Stomach (tissue), 9 donors: ENCODE results near the gene MGAM2. TPM values are rescaled to one million over a fixed set of nuclear protein-coding genes. Genes with fewer than 3 reads are reported as not detected.

ENCODE experiments used
- DNase-seq, 2 donors: peaks; one replicate each; pipeline versions ENCODE4 v3.0.0 to v3.0.0-alpha.2; 2013 to 2019
- H3K27ac ChIP-seq, 5 donors: fragments of 200-600 bp in 4 of 5; sonication (generic) in 4 of 5; one replicate each; pipeline ENCODE4 v1.5.1; 2013 to 2019; ENCODE audit warnings: mild to moderate bottlenecking in 1 of 5, moderate library complexity in 1 of 5
- H3K27me3 ChIP-seq, 3 donors: fragments of 200-600 bp; sonication (generic); one replicate each; pipeline ENCODE4 v1.5.1; 2017 to 2019; ENCODE audit warnings: mixed run types in 1 of 3
- H3K36me3 ChIP-seq, 4 donors: fragments of 200-600 bp; sonication (generic); 1 replicate in 3 of 4; 2 replicates in 1 of 4; pipeline ENCODE4 v1.5.1; 2016 to 2019
- H3K4me1 ChIP-seq, 4 donors: fragments of 200-600 bp; sonication (generic); one replicate each; pipeline ENCODE4 v1.5.1; 2016 to 2019
- H3K4me3 ChIP-seq, 4 donors: fragments of 200-600 bp; sonication (generic) in 3 of 4; one replicate each; pipeline ENCODE4 v1.5.1; 2016 to 2019; ENCODE audit warnings: mild to moderate bottlenecking in 1 of 4
- H3K9me3 ChIP-seq, 4 donors: fragments of 200-600 bp; sonication (generic); one replicate each; pipeline ENCODE4 v1.5.1; 2016 to 2019
- EP300 ChIP-seq: sonication (generic); formaldehyde crosslinking; IDR thresholded peaks from one replicate; pipeline ENCODE4 v1.6.1; 2017; ENCODE audit warnings: antibody characterized with exemption
- POLR2A ChIP-seq, 4 donors: fragments of 450-650 bp; IDR thresholded peaks; one replicate each; pipeline ENCODE4 v1.6.1; 2016; ENCODE audit warnings: antibody characterized with exemption in 4 of 4, control low read depth in 2 of 4, mild to moderate bottlenecking in 1 of 4, moderate library complexity in 1 of 4
- POLR2AphosphoS5 ChIP-seq, 3 donors: sonication (generic); formaldehyde crosslinking; IDR thresholded peaks; one replicate each; pipeline ENCODE4 v1.6.1; 2016; ENCODE audit warnings: antibody characterized with exemption in 3 of 3
- WGBS, 5 donors: extraction: QIAGEN DNeasy Blood & Tissue Kit in 3 of 5; methylation state at CpG; one replicate each; pipeline versions ENCODE4 v1.1.5 to v1.1.7; 2013 to 2018; 5-methylcytosine and 5-hydroxymethylcytosine counted together
- intact Hi-C: fragments of 100-400 bp; cut with DNase I; formaldehyde crosslinking; loops from one replicate; pipeline ENCODE4 v1.15.1; 2023; ENCODE audit warnings: low total_unique reads
- polyA plus RNA-seq, 3 donors: library from polyadenylated mRNA; stranded (reverse); fragments of 200-250 nt; gene quantifications; one replicate each; pipeline ENCODE4 v1.2.3, GENCODE V29; 2013
- total RNA-seq, 5 donors: library from RNA; depleted of rRNA; stranded (reverse); fragments of >200 nt; gene quantifications; one replicate each; pipeline versions ENCODE4 v1.1.0 to v1.2.3, GENCODE V29; 2014 to 2016
- TF ChIP-seq, protein P1 (sequence below), 7 experiments: fragments of 450-650 bp in 4 of 7; fragments of 200-600 bp in 3 of 7; sonication (generic) in 3 of 7; IDR thresholded peaks; one replicate each; pipeline ENCODE4 v1.5.1; 2016 to 2019; ENCODE audit warnings: antibody characterized with exemption in 7 of 7, control low read depth in 2 of 7, mild to moderate bottlenecking in 1 of 7
- donor health status: healthy with polysubstance abuse.
- donor health status: Bipolar disorder and iron deficiency.
- donor health status: healthy.

MGAM2 gene
- total and polyA plus RNA-seq, 8 donors = 0.05 to 2.9 (median 1.1) TPM; not detected in 3

DNA sequence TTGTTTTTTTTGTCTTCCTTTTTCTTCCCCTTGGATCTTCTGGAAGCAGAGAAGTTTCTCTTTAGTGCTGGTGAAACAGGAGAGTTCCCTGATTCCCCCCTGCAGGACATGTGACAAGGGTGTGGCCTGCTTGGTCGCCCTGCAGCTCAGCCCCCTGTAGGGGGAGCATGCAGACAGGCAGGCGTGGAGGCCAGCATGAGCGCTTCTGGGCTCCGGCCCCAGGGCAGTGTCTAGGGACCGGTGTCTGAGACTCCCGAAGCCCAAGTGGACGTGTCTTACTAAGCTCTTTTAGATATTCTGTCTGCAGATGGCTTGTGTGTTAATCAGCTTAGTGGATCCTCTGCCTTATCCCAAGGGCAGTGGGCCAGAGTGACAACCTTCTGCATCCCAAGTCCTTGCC, 120.2 kb downstream of the MGAM2 start:
- peak in 1 of 2 donors; percentile 18 for DNase-seq
- Histone ChIP-seq H3K27me3 (peaks cover 0 to 21% (median 4%) of the 10 kb centered on the region in 3 donors), H3K36me3 (no peaks in the 10 kb centered on the region), H3K4me1 (no peaks in the 10 kb centered on the region), H3K27ac (no peak overlapping the region), H3K4me3 (no peak overlapping the region), H3K9me3 (no peaks in the 10 kb centered on the region)
- TF ChIP-seq POLR2A (IDR thresholded peaks at IDR 0.05) (no peak), EP300 (no peak), POLR2AphosphoS5 (IDR thresholded peaks at IDR 0.05) (no peak)
- TF ChIP-seq, protein P1, sequence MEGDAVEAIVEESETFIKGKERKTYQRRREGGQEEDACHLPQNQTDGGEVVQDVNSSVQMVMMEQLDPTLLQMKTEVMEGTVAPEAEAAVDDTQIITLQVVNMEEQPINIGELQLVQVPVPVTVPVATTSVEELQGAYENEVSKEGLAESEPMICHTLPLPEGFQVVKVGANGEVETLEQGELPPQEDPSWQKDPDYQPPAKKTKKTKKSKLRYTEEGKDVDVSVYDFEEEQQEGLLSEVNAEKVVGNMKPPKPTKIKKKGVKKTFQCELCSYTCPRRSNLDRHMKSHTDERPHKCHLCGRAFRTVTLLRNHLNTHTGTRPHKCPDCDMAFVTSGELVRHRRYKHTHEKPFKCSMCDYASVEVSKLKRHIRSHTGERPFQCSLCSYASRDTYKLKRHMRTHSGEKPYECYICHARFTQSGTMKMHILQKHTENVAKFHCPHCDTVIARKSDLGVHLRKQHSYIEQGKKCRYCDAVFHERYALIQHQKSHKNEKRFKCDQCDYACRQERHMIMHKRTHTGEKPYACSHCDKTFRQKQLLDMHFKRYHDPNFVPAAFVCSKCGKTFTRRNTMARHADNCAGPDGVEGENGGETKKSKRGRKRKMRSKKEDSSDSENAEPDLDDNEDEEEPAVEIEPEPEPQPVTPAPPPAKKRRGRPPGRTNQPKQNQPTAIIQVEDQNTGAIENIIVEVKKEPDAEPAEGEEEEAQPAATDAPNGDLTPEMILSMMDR (IDR thresholded peaks at IDR 0.05) = no peak
- 29 to 47% (median 33%) methylated on average over 7 of the region's 7 CpGs for WGBS, 5 donors
- intact Hi-C loops = no loop called here

DNA sequence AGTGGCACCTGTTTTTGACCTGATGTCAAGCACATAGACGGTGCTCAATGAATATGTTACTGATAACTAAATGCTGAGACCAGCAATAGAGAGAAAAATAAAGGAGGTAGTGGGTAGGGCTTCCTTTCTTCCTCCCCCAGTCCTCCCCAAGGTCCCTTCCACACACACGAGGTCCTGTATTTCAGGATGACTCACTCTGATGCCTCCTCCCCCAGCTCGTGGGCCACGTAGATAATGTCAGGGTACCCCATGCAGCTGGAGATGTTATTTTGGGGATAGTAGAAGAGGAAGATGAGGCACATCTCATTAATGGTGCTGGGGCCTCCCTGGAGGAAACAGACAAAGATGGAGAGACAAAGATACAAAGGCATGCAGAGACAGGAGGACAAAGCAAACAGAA, 129.0 kb downstream of the MGAM2 start:
- no peaks in the 10 kb centered on the region for H3K9me3 ChIP-seq
- H3K36me3 ChIP-seq = no peaks in the 10 kb centered on the region
- H3K4me1 ChIP-seq = no peaks in the 10 kb centered on the region
- TF ChIP-seq EP300 = no peak
- H3K27ac ChIP-seq = no peak overlapping the region
- intact Hi-C loops = no loop called here
- no peaks in the 10 kb centered on the region for H3K27me3 ChIP-seq
- no peak for DNase-seq
- WGBS, 5 donors = 44 to 66% (median 61%) methylated on average over 4 of the region's 4 CpGs
- no peak overlapping the region for H3K4me3 ChIP-seq

DNA sequence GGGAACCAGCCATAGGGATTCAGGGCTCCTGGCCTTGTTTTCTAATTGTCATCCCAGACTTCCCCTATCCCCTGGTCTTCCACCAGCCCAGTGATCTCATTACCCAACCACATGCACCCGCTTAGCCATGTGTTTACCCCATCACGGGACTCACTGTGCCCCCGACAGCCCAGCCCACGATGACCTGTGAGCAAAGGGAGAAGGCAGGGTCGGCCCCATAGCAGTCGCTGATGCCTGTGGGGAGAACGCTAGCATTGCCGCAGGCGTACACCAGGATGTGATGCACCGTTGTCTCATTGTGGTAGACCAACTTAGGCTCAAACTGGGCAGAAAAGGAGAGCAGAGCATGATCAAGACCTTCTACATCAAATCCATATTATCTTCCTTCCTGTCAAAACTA, 132.3 kb downstream of the MGAM2 start:
- Histone ChIP-seq H3K4me1 (no peaks in the 10 kb centered on the region), H3K9me3 (no peaks in the 10 kb centered on the region), H3K36me3 (no peaks in the 10 kb centered on the region), H3K27ac (no peak overlapping the region), H3K27me3 (no peaks in the 10 kb centered on the region), H3K4me3 (no peak overlapping the region)
- 81 to 84% (median 83%) methylated on average over 10 of the region's 10 CpGs for WGBS, 5 donors
- DNase-seq = no peak
- TF ChIP-seq POLR2AphosphoS5 (IDR thresholded peaks at IDR 0.05) (no peak), EP300 (no peak), POLR2A (IDR thresholded peaks at IDR 0.05) (no peak)
- TF ChIP-seq, protein P1 (IDR thresholded peaks at IDR 0.05) = no peak
- intact Hi-C loops = no loop called here

- Histone ChIP-seq H3K36me3 (no peaks in the 10 kb centered on the region), H3K4me3 (no peak overlapping the region), H3K4me1 (no peaks in the 10 kb centered on the region), H3K27me3 (no peaks in the 10 kb centered on the region), H3K27ac (no peak overlapping the region), H3K9me3 (no peaks in the 10 kb centered on the region)
- intact Hi-C loops = no loop called here
- TF ChIP-seq POLR2AphosphoS5 (IDR thresholded peaks at IDR 0.05) = no peak
- no peak for DNase-seq
- WGBS, 5 donors = 36 to 60% (median 45%) methylated on average over 7 of the region's 7 CpGs
Measured at GRCh38 chr7:142248166-142249160, 136.9 kb downstream of the MGAM2 start.

GRCh38 chr7:142249918-142250317, 138.4 kb downstream of the MGAM2 start:
- intact Hi-C loops = no loop called here
- H3K9me3 ChIP-seq = no peaks in the 10 kb centered on the region
- DNase-seq = no peak
- no peaks in the 10 kb centered on the region for H3K4me1 ChIP-seq
- H3K27me3 ChIP-seq = no peaks in the 10 kb centered on the region
- H3K36me3 ChIP-seq = no peaks in the 10 kb centered on the region
- no peak overlapping the region for H3K4me3 ChIP-seq
- TF ChIP-seq, protein P1 (IDR thresholded peaks at IDR 0.05) = no peak
- no peak for TF ChIP-seq POLR2AphosphoS5 (IDR thresholded peaks at IDR 0.05)
- TF ChIP-seq EP300 = no peak
- no peak for TF ChIP-seq POLR2A (IDR thresholded peaks at IDR 0.05)
- no peak overlapping the region for H3K27ac ChIP-seq
